ENCODE results near the gene INAFM2. TPM values are rescaled to one million over a fixed set of nuclear protein-coding genes. Genes with fewer than 3 reads are reported as not detected.

The INAFM2 gene
- total and polyA plus RNA-seq, 10 of the 15 experiments (the other 5 are each of a cell fraction or from before 2014, with no cell fraction given) = 0.75 to 8.1 (median 3.9) TPM

- no peaks in the 10 kb centered on the region for H3K9me3 ChIP-seq (replicated peaks; ENCODE audit: control insufficient read depth, insufficient read depth, low read length)
- H3K4me3 ChIP-seq = no peak overlapping the region
- ChIA-PET SMC1A (ENCODE audit: uncharacterized antibody, unreplicated experiment) (interaction anchor here (1.0 to 6.4 kb wide), 6 partner anchors 53 to 253 kb away, joined by 3 to 98 read pairs (median 4); no protein-coding TSS in a partner anchor), RAD21 (ENCODE audit: unreplicated experiment) (interaction anchor here (0.8 to 5.7 kb wide), 7 partner anchors 18 to 174 kb away, joined by 3 to 93 read pairs (median 21); partner anchors contain the start of genes CCDC9B and PLCB2), POLR2A (interaction anchor here (0.6 kb wide), 1 partner anchor 133 kb away, joined by 4 read pairs; no protein-coding TSS in a partner anchor), CTCF (interaction anchor here (0.9 to 11.7 kb wide), 15 partner anchors 8 to 388 kb away, joined by 3 to 296 read pairs (median 16); partner anchors contain the start of genes CCDC9B, INAFM2, PLCB2 and SRP14)
- FAIRE-seq (no peak), ATAC-seq (no peak), DNase-seq (ENCODE audit: low read depth, low spot score) (no peak)
- no peaks in the 10 kb centered on the region for H3K36me3 ChIP-seq (ENCODE audit: control insufficient read depth in 2 of 2, insufficient read depth in 2 of 2, low read length in 1 of 2)
- H2AFZ ChIP-seq (ENCODE audit: control insufficient read depth, low read depth, low read length) = no peak overlapping the region
- H3K9ac ChIP-seq (ENCODE audit: control insufficient read depth, insufficient read depth, low read length) = no peak overlapping the region
- BruUV-seq (replicated peaks) = no TSS peak
- intact Hi-C loops (cut with micrococcal nuclease; ENCODE audit: unreplicated experiment) (loop anchor here (2.0 to 10.0 kb wide), 4 partner anchors 146 to 489 kb away; partner anchors contain the start of gene BMF), in situ Hi-C loops (cut with MboI) (loop anchor here (5.0 to 10.0 kb wide), 3 partner anchors 36 to 491 kb away; partner anchors contain the start of gene FSIP1)
- no peaks in the 10 kb centered on the region for H3K79me2 ChIP-seq (ENCODE audit: control insufficient read depth, insufficient read depth, low read length)
- H3K4me2 ChIP-seq (ENCODE audit: control insufficient read depth, insufficient read depth) = no peak overlapping the region
- WGBS (ENCODE audit: insufficient coverage, insufficient replicate concordance, low lambda C conversion rate, missing lambda C conversion rate) = 58% methylated on average over 7 of the region's 7 CpGs
- no peak overlapping the region for H3K27ac ChIP-seq (ENCODE audit: control insufficient read depth, insufficient read depth)
- peaks cover under 1 to 6% of the 10 kb centered on the region in 2 experiments; a peak in 3 of 4 replicates for H3K27me3 ChIP-seq (replicated peaks in 1 of 2; ENCODE audit: control insufficient read depth in 2 of 2, insufficient read depth in 2 of 2, low read length in 1 of 2)
- peaks cover 6% of the 10 kb centered on the region for H3K4me1 ChIP-seq (ENCODE audit: control insufficient read depth, insufficient read depth, low read length)
- H4K20me1 ChIP-seq (ENCODE audit: control insufficient read depth, insufficient read depth) = no peaks in the 10 kb centered on the region; the same call in 1 of the 2 replicates
- no peak for TF ChIP-seq RBBP5 (conservative IDR thresholded peaks at IDR 0.05)
- no peak for TF ChIP-seq RELB (IDR thresholded peaks at IDR 0.05; ENCODE audit: low read depth)
- no peak for TF ChIP-seq TCF7 (IDR thresholded peaks at IDR 0.05; ENCODE audit: borderline replicate concordance)
- TF ChIP-seq ZBTB11 (CRISPR knock-in tag; IDR thresholded peaks at IDR 0.05) = no peak
- TF ChIP-seq CUX1 (IDR thresholded peaks at IDR 0.05; ENCODE audit: insufficient replicate concordance, low read depth, low read length) = no peak
- TF ChIP-seq SUPT20H (IDR thresholded peaks at IDR 0.05; ENCODE audit: borderline replicate concordance, control insufficient read depth, low read depth, low read length) = no peak
- TF ChIP-seq NFIC (IDR thresholded peaks at IDR 0.05; ENCODE audit: low read depth, low read length) = no peak
- TF ChIP-seq RAD51 (IDR thresholded peaks at IDR 0.05) = no peak
These were observed 47.5 kb upstream of the INAFM2 start for GRCh38 chr15:40275954-40276353.
